Astrocyte (in vitro differentiated cells and primary cell): ENCODE data around the gene OOSP3. TPM values are rescaled to one million over a fixed set of nuclear protein-coding genes. Genes with fewer than 3 reads are reported as not detected.

ENCODE experiments used
- DNase-seq: peaks from one replicate; pipeline ENCODE4 v3.0.0-alpha.2; 2010; ENCODE audit warnings: low read depth
- FAIRE-seq: peaks from 2 replicates; lab custom pipeline; 2011; peaks lifted over from hg19 to GRCh38; lab: Jason Lieb, UNC
- H2AFZ ChIP-seq: 2 replicates; pipeline ENCODE4 v1.6.0; 2012; ENCODE audit warnings: low read depth, low read length, inconsistent platforms
- H3K27ac ChIP-seq: 2 replicates; pipeline ENCODE4 v1.5.1; 2011; ENCODE audit warnings: low read depth, low read length, inconsistent platforms
- H3K27me3 ChIP-seq: 2 replicates; pipeline ENCODE4 v1.6.0; 2011; ENCODE audit warnings: low read length, inconsistent platforms; ENCODE audit not compliant: insufficient read depth
- H3K36me3 ChIP-seq: 2 replicates; pipeline ENCODE4 v1.5.1; 2011; ENCODE audit warnings: low read length, inconsistent platforms; ENCODE audit not compliant: insufficient read depth
- H3K4me1 ChIP-seq: 2 replicates; pipeline ENCODE4 v1.5.1; 2011; ENCODE audit warnings: low read length, inconsistent platforms; ENCODE audit not compliant: insufficient read depth
- H3K4me2 ChIP-seq: 2 replicates; pipeline ENCODE4 v1.6.0; 2012; ENCODE audit warnings: low read length, inconsistent platforms
- H3K4me3 ChIP-seq: 2 replicates; pipeline ENCODE4 v1.5.1; 2011; ENCODE audit warnings: low read depth, mild to moderate bottlenecking, low read length, inconsistent platforms; ENCODE audit not compliant: insufficient read depth
- H3K79me2 ChIP-seq: 2 replicates; pipeline ENCODE4 v1.6.0; 2012; ENCODE audit warnings: mild to moderate bottlenecking, low read length, inconsistent platforms; ENCODE audit not compliant: insufficient read depth
- H3K9ac ChIP-seq: 2 replicates; pipeline ENCODE4 v1.6.0; 2012; ENCODE audit warnings: mild to moderate bottlenecking, low read length, inconsistent platforms
- H3K9me3 ChIP-seq: 2 replicates; pipeline ENCODE4 v1.5.1; 2012; ENCODE audit warnings: low read depth, mild to moderate bottlenecking, low read length, inconsistent platforms; ENCODE audit not compliant: insufficient read depth
- H4K20me1 ChIP-seq: 2 replicates; pipeline ENCODE4 v1.6.0; 2012; ENCODE audit warnings: low read length, inconsistent platforms; ENCODE audit not compliant: insufficient read depth
- H3K27ac Mint-ChIP-seq: one replicate; pipeline ENCODE4 v1.8.0; 2021; ENCODE audit warnings: mild to moderate bottlenecking, mixed read lengths; ENCODE audit not compliant: unreplicated experiment
- H3K27me3 Mint-ChIP-seq: one replicate; pipeline ENCODE4 v1.8.0; 2021; ENCODE audit warnings: low read depth, mixed read lengths; ENCODE audit not compliant: unreplicated experiment
- H3K36me3 Mint-ChIP-seq: one replicate; pipeline ENCODE4 v1.8.0; 2021; ENCODE audit warnings: low read depth, mixed read lengths; ENCODE audit not compliant: unreplicated experiment
- H3K4me1 Mint-ChIP-seq: one replicate; pipeline ENCODE4 v1.8.0; 2021; ENCODE audit warnings: low read depth, mixed read lengths; ENCODE audit not compliant: unreplicated experiment
- H3K4me3 Mint-ChIP-seq: one replicate; pipeline ENCODE4 v1.8.0; 2021; ENCODE audit warnings: mild to moderate bottlenecking, moderate library complexity, mixed read lengths; ENCODE audit not compliant: unreplicated experiment
- H3K9me3 Mint-ChIP-seq: one replicate; pipeline ENCODE4 v1.8.0; 2021; ENCODE audit warnings: mild to moderate bottlenecking, mixed read lengths; ENCODE audit not compliant: unreplicated experiment
- CTCF ChIP-seq: IDR thresholded peaks from 2 replicates; pipeline ENCODE4 v1.5.1; 2011; ENCODE audit warnings: low read depth, mild to moderate bottlenecking, inconsistent platforms, low read length, moderate library complexity; ENCODE audit not compliant: insufficient read depth
- EZH2 ChIP-seq: IDR thresholded peaks from 2 replicates; pipeline ENCODE4 v1.6.1; 2012; ENCODE audit warnings: mild to moderate bottlenecking, low read length, inconsistent platforms; ENCODE audit not compliant: insufficient read depth
- total RNA-seq: library from RNA; stranded (reverse); gene quantifications from 2 replicates; pipeline ENCODE4 v1.2.1, GENCODE V29; 2021

OOSP3 gene
- total RNA-seq, 1 donor from 2014 or later, result not detected

DNA sequence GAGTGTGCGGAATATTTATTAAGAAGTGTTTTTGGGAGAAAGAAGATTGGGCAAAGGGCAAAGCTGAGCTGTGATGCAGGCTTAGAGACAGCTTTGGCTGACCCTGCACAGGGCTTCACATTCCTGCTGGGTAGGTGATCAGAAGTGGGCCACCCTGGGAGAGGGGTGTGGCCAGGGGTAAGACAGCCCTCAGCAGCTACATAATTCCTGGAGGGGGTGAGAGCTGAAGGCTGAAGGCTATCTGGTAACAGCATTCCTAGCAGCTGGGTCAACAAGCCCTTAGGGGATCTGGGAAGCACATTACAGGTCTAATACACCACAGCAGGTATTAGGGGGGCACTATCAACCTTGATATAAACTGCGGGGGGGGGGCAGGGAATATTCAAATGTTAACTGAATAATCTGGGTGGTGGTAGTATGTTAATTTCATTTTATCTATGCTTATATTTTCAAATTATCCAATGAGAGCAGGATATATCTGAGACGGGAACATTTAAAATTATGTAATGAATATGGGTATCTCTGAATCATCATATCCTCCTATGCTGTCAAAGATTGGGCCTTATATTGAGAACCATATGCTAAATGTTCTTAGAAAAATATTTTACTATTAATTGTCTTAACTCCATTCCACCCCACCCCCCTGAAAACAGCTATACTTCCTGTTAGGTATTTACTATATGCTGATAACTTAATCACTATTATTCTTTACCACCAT lies 65.6 kb downstream of the OOSP3 start:
- FAIRE-seq, result no peak
- Histone ChIP-seq H3K36me3 (no peaks in the 10 kb centered on the region), H3K79me2 (no peaks in the 10 kb centered on the region), H2AFZ (no peak overlapping the region), H3K27me3 (no peaks in the 10 kb centered on the region), H3K4me1 (no peaks in the 10 kb centered on the region), H3K9me3 (no peaks in the 10 kb centered on the region), H3K4me3 (no peak overlapping the region), H3K9ac (no peak overlapping the region), H3K27ac (no peak overlapping the region), H3K4me2 (no peak overlapping the region), H4K20me1 (no peaks in the 10 kb centered on the region)
- no peak for DNase-seq
- Mint-ChIP-seq H3K27ac (no peak overlapping the region), H3K27me3 (no peaks in the 10 kb centered on the region), H3K36me3 (no peaks in the 10 kb centered on the region), H3K4me1 (peaks cover 7% of the 10 kb centered on the region), H3K4me3 (no peak overlapping the region), H3K9me3 (no peaks in the 10 kb centered on the region)
- TF ChIP-seq CTCF (no peak), EZH2 (no peak)

GRCh38 chr11:59944720-59945119 lies 66.1 kb downstream of the OOSP3 start:
- Mint-ChIP-seq H3K9me3 (no peaks in the 10 kb centered on the region), H3K4me3 (no peak overlapping the region), H3K36me3 (no peaks in the 10 kb centered on the region), H3K27ac (no peak overlapping the region), H3K4me1 (peaks cover 7% of the 10 kb centered on the region), H3K27me3 (peaks cover 1% of the 10 kb centered on the region)
- H4K20me1 ChIP-seq, result no peaks in the 10 kb centered on the region
- H3K79me2 ChIP-seq, result no peaks in the 10 kb centered on the region
- FAIRE-seq, result no peak
- no peaks in the 10 kb centered on the region for H3K27me3 ChIP-seq
- no peak overlapping the region for H3K9ac ChIP-seq
- no peak overlapping the region for H3K4me2 ChIP-seq
- no peaks in the 10 kb centered on the region for H3K36me3 ChIP-seq
- no peak overlapping the region for H3K27ac ChIP-seq
- TF ChIP-seq EZH2, result no peak
- no peak for TF ChIP-seq CTCF
- no peak overlapping the region for H2AFZ ChIP-seq
- H3K4me1 ChIP-seq, result no peaks in the 10 kb centered on the region
- H3K9me3 ChIP-seq, result no peaks in the 10 kb centered on the region
- H3K4me3 ChIP-seq, result no peak overlapping the region
- no peak for DNase-seq

Other genes with a start within 250 kb of the OOSP3 start
- 37.3 and 38.1 TPM in 2 replicates for gene PATL1, start 209.7 kb upstream of the OOSP3 start, total RNA-seq
- not detected in 2 replicates for gene OR10V1, start 164.9 kb upstream of the OOSP3 start, total RNA-seq
- gene STX3, start 123.4 kb upstream of the OOSP3 start, total RNA-seq, result 43.1 and 61.2 TPM in 2 replicates
- gene MRPL16, start 68.0 kb upstream of the OOSP3 start, total RNA-seq, result 29.7 and 30.9 TPM in 2 replicates
- not detected in 2 replicates for gene CBLIF, start 33.3 kb upstream of the OOSP3 start, total RNA-seq
- 0.45 TPM in 1 of 2 replicates, not detected in the other for gene TCN1, start 12.3 kb upstream of the OOSP3 start, total RNA-seq
- not detected in 2 replicates for gene OOSP1, start 59.6 kb downstream of the OOSP3 start, total RNA-seq
- not detected in 2 replicates for gene OOSP4A, start 85.3 kb downstream of the OOSP3 start, total RNA-seq
- not detected in 2 replicates for gene OOSP4B, start 138.4 kb downstream of the OOSP3 start, total RNA-seq
- gene OOSP2, start 161.6 kb downstream of the OOSP3 start, total RNA-seq, result not detected in 2 replicates
- not detected in 2 replicates for gene MS4A3, start 177.9 kb downstream of the OOSP3 start, total RNA-seq
- not detected in 2 replicates for gene MS4A2, start 209.9 kb downstream of the OOSP3 start, total RNA-seq